HepG2 (cell line): ENCODE results near the gene DAPK1. TPM values are rescaled to one million over a fixed set of nuclear protein-coding genes. Genes with fewer than 3 reads are reported as not detected.

ENCODE experiments used
- ATAC-seq: fragments of 200-7000 bp; cut with Tn5 transposase; 3 replicates; pipeline ENCODE4 v1.9.1; 2020; ENCODE audit warnings: mild to moderate bottlenecking, moderate library complexity
- BruUV-seq: library from RNA; stranded (reverse); fragments of 400-500 nt; replicated peaks from 2 replicates; lab custom pipeline; 2021; lab: Mats Ljungman, UMichigan
- CTCF ChIA-PET: fragments of 300-600 bp; formaldehyde crosslinking; extraction: SDS; loops from one replicate; lab custom pipeline; 2021; ENCODE audit warnings: low total read pairs, inconsistent platforms, low intra/inter-chr PET ratio; lab: Yijun Ruan, JAX
- POLR2A ChIA-PET: fragments of 350-600 bp; sonication (Branson Sonifier 250); formaldehyde crosslinking; loops from one replicate; lab custom pipeline; 2020; ENCODE audit warnings: antibody characterized with exemption, inconsistent platforms; lab: Yijun Ruan, JAX
- DNase-seq: peaks from one replicate; pipeline ENCODE4 v3.0.0-alpha.2; 2015; ENCODE audit warnings: low spot score
- FAIRE-seq: peaks from 3 replicates; lab custom pipeline; 2011; peaks lifted over from hg19 to GRCh38; lab: Jason Lieb, UNC
- H2AFZ ChIP-seq: one replicate; pipeline ENCODE4 v1.6.1; 2011; ENCODE audit warnings: low read length, inconsistent platforms
- H3K27ac ChIP-seq: fragments of 300-600 bp; 3 replicates; pipeline ENCODE4 v1.8.0; 2011; ENCODE audit warnings: mixed run types, mild to moderate bottlenecking, mixed read lengths, low read length, inconsistent platforms; ENCODE audit not compliant: insufficient read depth; ENCODE audit errors: extremely low read length
- H3K27me3 ChIP-seq, 2 experiments: fragments of 200-600 bp in 1 of 2; 2 replicates in 1 of 2; 3 replicates in 1 of 2; pipeline versions ENCODE4 v1.6.0 to v1.8.0; 2011; ENCODE audit warnings: low read length in 2 of 2, mild to moderate bottlenecking in 2 of 2, moderate library complexity in 2 of 2, inconsistent platforms in 1 of 2; ENCODE audit not compliant: insufficient read depth in 2 of 2, control insufficient read depth in 1 of 2
- H3K36me3 ChIP-seq, 2 experiments: fragments of 200-600 bp in 1 of 2; replicated peaks in 1 of 2; 2 replicates in 1 of 2; 3 replicates in 1 of 2; pipeline versions ENCODE4 v1.5.1 to v1.8.0; 2011; ENCODE audit warnings: low read length in 2 of 2, inconsistent platforms in 1 of 2; ENCODE audit not compliant: insufficient read depth in 2 of 2, control insufficient read depth in 1 of 2
- H3K4me1 ChIP-seq: 2 replicates; pipeline ENCODE4 v1.5.1; 2012; ENCODE audit warnings: low read length, inconsistent platforms; ENCODE audit not compliant: insufficient read depth
- H3K4me2 ChIP-seq: 2 replicates; pipeline ENCODE4 v1.6.0; 2011; ENCODE audit warnings: low read depth, low read length, inconsistent platforms
- H3K4me3 ChIP-seq, 3 experiments: fragments of 200-600 bp in 1 of 3; sonication (generic), shearing (Covaris generic) in 1 of 3; replicated peaks in 1 of 3; 2 replicates each; pipeline ENCODE4 v1.5.1; 2011 to 2016; ENCODE audit warnings: low read length in 3 of 3, inconsistent platforms in 2 of 3, low read depth in 2 of 3, mild to moderate bottlenecking in 2 of 3, control low read depth in 1 of 3, mixed read lengths in 1 of 3; ENCODE audit not compliant: insufficient read depth in 1 of 3
- H3K79me2 ChIP-seq: one replicate; pipeline ENCODE4 v1.6.1; 2011; ENCODE audit warnings: low read length, inconsistent platforms; ENCODE audit not compliant: insufficient read depth
- H3K9ac ChIP-seq: 2 replicates; pipeline ENCODE4 v1.6.0; 2011; ENCODE audit warnings: mild to moderate bottlenecking, low read depth, low read length, inconsistent platforms; ENCODE audit not compliant: insufficient read depth
- H3K9me3 ChIP-seq: 2 replicates; pipeline ENCODE4 v1.5.1; 2012; ENCODE audit warnings: mild to moderate bottlenecking, low read length
- H4K20me1 ChIP-seq: 2 replicates; pipeline ENCODE4 v1.6.0; 2011; ENCODE audit warnings: inconsistent platforms, mild to moderate bottlenecking, low read length, moderate library complexity; ENCODE audit not compliant: insufficient read depth
- IRF9 ChIP-seq: sonication (generic); formaldehyde crosslinking; IDR thresholded peaks from 2 replicates; pipeline ENCODE4 v1.8.0; 2022; ENCODE audit warnings: missing genetic modification reagents, mild to moderate bottlenecking, borderline replicate concordance
- KDM1A ChIP-seq: IDR thresholded peaks from 2 replicates; pipeline ENCODE4 v1.6.1; 2016; ENCODE audit warnings: missing compliant biosample characterization
- KLF9 ChIP-seq: IDR thresholded peaks from 2 replicates; pipeline ENCODE4 v1.6.1; 2016; ENCODE audit warnings: low read depth
- SALL2 ChIP-seq: sonication (generic); formaldehyde crosslinking; IDR thresholded peaks from 2 replicates; pipeline ENCODE4 v1.8.1; 2023; ENCODE audit warnings: mild to moderate bottlenecking, missing genetic modification reagents, inconsistent platforms
- TSC22D2 ChIP-seq: sonication (generic); formaldehyde crosslinking; IDR thresholded peaks from 2 replicates; pipeline ENCODE4 v1.5.1; 2020; ENCODE audit warnings: missing genetic modification reagents, mild to moderate bottlenecking, borderline replicate concordance
- ZFAT ChIP-seq: sonication (generic); formaldehyde crosslinking; conservative IDR thresholded peaks from 2 replicates; pipeline ENCODE4 v1.8.1; 2023; ENCODE audit warnings: missing genetic modification reagents, inconsistent platforms
- ZNF350 ChIP-seq: sonication (generic); formaldehyde crosslinking; IDR thresholded peaks from 2 replicates; pipeline ENCODE4 v1.4.0; 2020; ENCODE audit warnings: mild to moderate bottlenecking, low read depth, missing genetic modification reagents, borderline replicate concordance
- ZNF367 ChIP-seq: sonication (generic); formaldehyde crosslinking; IDR thresholded peaks from 2 replicates; pipeline ENCODE4 v1.4.0; 2020; ENCODE audit warnings: missing genetic modification reagents, borderline replicate concordance
- ZNF543 ChIP-seq: sonication (generic); formaldehyde crosslinking; IDR thresholded peaks from 2 replicates; pipeline ENCODE4 v1.4.0; 2020; ENCODE audit warnings: mild to moderate bottlenecking, missing genetic modification reagents
- ZNF83 ChIP-seq: sonication (generic); formaldehyde crosslinking; IDR thresholded peaks from 2 replicates; pipeline ENCODE4 v1.4.0; 2020; ENCODE audit warnings: missing genetic modification reagents, mild to moderate bottlenecking, borderline replicate concordance
- WGBS: methylation state at CpG from one replicate; pipeline ENCODE4 v1.1.6; 2017; ENCODE audit warnings: low lambda C conversion rate; 5-methylcytosine and 5-hydroxymethylcytosine counted together
- in situ Hi-C: cut with HindIII; loops from 2 replicates; pipeline ENCODE4 v1.10.0; 2017; ENCODE audit warnings: low pct_unique_long_range_greater_than_20kb; ENCODE audit not compliant: extremely low pct_ligation_motif_present
- intact Hi-C: fragments of 100-400 bp; cut with micrococcal nuclease; formaldehyde crosslinking; loops from one replicate; pipeline ENCODE4 v1.10.0; 2022; ENCODE audit not compliant: unreplicated experiment
- polyA plus RNA-seq, 8 experiments: library from polyadenylated mRNA; depleted of rRNA in 3 of 8; stranded (reverse) in 7 of 8; unstranded in 1 of 8; fragments of >200 nt; fragmentation: Illumina TruSeq in 4 of 8; extraction: Trizol in 4 of 8; gene quantifications; 2 replicates each; pipeline versions ENCODE4 v1.2.1 to v1.2.3, GENCODE V29; 2011 to 2016; ENCODE audit warnings: low read depth in 4 of 8, missing spikeins in 1 of 8, mixed read lengths in 1 of 8; ENCODE audit not compliant: insufficient read depth in 1 of 8
- total RNA-seq, 5 experiments: library from RNA; depleted of rRNA; stranded (reverse); fragments of >200 nt; fragmentation: Illumina TruSeq; extraction: Trizol; gene quantifications; 2 replicates each; pipeline ENCODE4 v1.2.3, GENCODE V29; 2016; ENCODE audit warnings: low read depth in 1 of 5

The DAPK1 gene
- total and polyA plus RNA-seq, 2 of the 13 experiments (the other 11 are each of a cell fraction or from before 2014, with no cell fraction given) = 35.7 to 35.9 TPM

- intact Hi-C loops (no loop called here), in situ Hi-C loops (no loop called here)
- Histone ChIP-seq H3K4me3 (no peak overlapping the region), H3K27me3 (no peaks in the 10 kb centered on the region), H2AFZ (no peak overlapping the region), H3K36me3 (no peaks in the 10 kb centered on the region), H3K27ac (no peak overlapping the region), H3K9me3 (peaks cover 9% of the 10 kb centered on the region), H3K4me2 (no peak overlapping the region), H4K20me1 (no peaks in the 10 kb centered on the region), H3K4me1 (peaks cover 1% of the 10 kb centered on the region; the same call in 1 of the 2 replicates), H3K9ac (no peak overlapping the region), H3K79me2 (no peaks in the 10 kb centered on the region)
- no peak for ATAC-seq
- TF ChIP-seq KLF9 (CRISPR knock-in tag) (no peak), IRF9 (CRISPR knock-in tag) (no peak), SALL2 (CRISPR knock-in tag) (no peak), ZNF367 (no peak), ZNF83 (no peak), TSC22D2 (no peak), KDM1A (CRISPR knock-in tag) (no peak), ZNF350 (CRISPR knock-in tag) (no peak), ZFAT (CRISPR knock-in tag) (no peak)
- BruUV-seq = no TSS peak
- FAIRE-seq = no peak
- POLR2A ChIA-PET = no interaction called here
- CTCF ChIA-PET = no interaction called here
- WGBS = 2% methylated on average over 4 of the region's 4 CpGs
- no peak for DNase-seq
Measured at GRCh38 chr9:87746186-87746585, 248.5 kb downstream of the DAPK1 start.

GRCh38 chr9:87748881-87749280, 251.2 kb downstream of the DAPK1 start:
- CTCF ChIA-PET = no interaction called here
- Histone ChIP-seq H3K4me3 (no peak overlapping the region), H3K4me1 (peaks cover 5% of the 10 kb centered on the region; the same call in 1 of the 2 replicates), H3K27ac (no peak overlapping the region), H2AFZ (no peak overlapping the region), H3K9me3 (peaks cover 6% of the 10 kb centered on the region; the same call in 1 of the 2 replicates), H3K27me3 (no peaks in the 10 kb centered on the region), H3K9ac (no peak overlapping the region), H3K4me2 (no peak overlapping the region), H3K36me3 (no peaks in the 10 kb centered on the region), H3K79me2 (no peaks in the 10 kb centered on the region), H4K20me1 (no peaks in the 10 kb centered on the region)
- no peak for ATAC-seq
- no TSS peak for BruUV-seq
- no peak for FAIRE-seq
- DNase-seq = no peak
- POLR2A ChIA-PET = no interaction called here
- intact Hi-C loops = no loop called here
- in situ Hi-C loops = no loop called here
- WGBS = 43% methylated on average over 1 of the region's 1 CpG
- no peak for TF ChIP-seq ZNF543 (CRISPR knock-in tag)
